H1 (cell line): ENCODE data around the gene PDE6B. TPM values are rescaled to one million over a fixed set of nuclear protein-coding genes. Genes with fewer than 3 reads are reported as not detected.

Experiments
- CTCF ChIA-PET: fragments of 300-600 bp; sonication (Branson Sonifier 250); formaldehyde crosslinking; loops from one replicate; lab custom pipeline; 2021; ENCODE audit not compliant: partially characterized antibody; lab: Charles Lee
- POLR2A ChIA-PET: fragments of 300-600 bp; sonication (Branson Sonifier 250); formaldehyde crosslinking; loops from one replicate; lab custom pipeline; 2021; ENCODE audit warnings: inconsistent platforms; ENCODE audit not compliant: partially characterized antibody; lab: Charles Lee
- DNase-seq, 2 experiments: peaks; one replicate each; pipeline versions ENCODE4 v3.0.0 to v3.0.0-alpha.2; 2010 to 2022; ENCODE audit warnings: low spot score in 2 of 2, low read depth in 1 of 2, mixed read lengths in 1 of 2
- FAIRE-seq: peaks from 2 replicates; lab custom pipeline; 2011; peaks lifted over from hg19 to GRCh38; lab: Jason Lieb, UNC
- H2AFZ ChIP-seq: 2 replicates; pipeline ENCODE4 v1.8.1; 2012; ENCODE audit warnings: low read length, inconsistent platforms
- H2AK5ac ChIP-seq: 2 replicates; pipeline ENCODE4 v1.6.1; 2013; ENCODE audit warnings: low read depth, low read length
- H2BK120ac ChIP-seq: replicated peaks from 2 replicates; pipeline ENCODE3; 2013; ENCODE audit warnings: low read depth, low read length, inconsistent platforms
- H2BK12ac ChIP-seq: 2 replicates; pipeline ENCODE4 v1.6.1; 2013; ENCODE audit warnings: low read depth, low read length
- H2BK15ac ChIP-seq: 2 replicates; pipeline ENCODE4 v1.6.1; 2013; ENCODE audit warnings: low read length
- H2BK20ac ChIP-seq: 2 replicates; pipeline ENCODE4 v1.6.1; 2013; ENCODE audit warnings: low read length
- H2BK5ac ChIP-seq: 2 replicates; pipeline ENCODE4 v1.6.1; 2013; ENCODE audit warnings: low read depth, low read length
- H3K14ac ChIP-seq: 2 replicates; pipeline ENCODE4 v1.6.1; 2013; ENCODE audit warnings: inconsistent platforms; ENCODE audit not compliant: insufficient read length
- H3K18ac ChIP-seq: 2 replicates; pipeline ENCODE4 v1.6.1; 2013; ENCODE audit warnings: low read length; ENCODE audit errors: extremely low read depth
- H3K23ac ChIP-seq: 2 replicates; pipeline ENCODE4 v1.6.1; 2013; ENCODE audit warnings: inconsistent platforms; ENCODE audit not compliant: insufficient read length
- H3K23me2 ChIP-seq: 2 replicates; pipeline ENCODE4 v1.6.1; 2013; ENCODE audit warnings: low read depth, low read length
- H3K27ac ChIP-seq: 2 replicates; pipeline ENCODE4 v1.6.1; 2011; ENCODE audit warnings: low read depth, low read length, inconsistent platforms
- H3K27me3 ChIP-seq, 4 experiments: replicated peaks in 1 of 4; 1 replicate in 1 of 4; 2 replicates in 3 of 4; pipeline versions ENCODE4 v1.6.1 to v1.8.1; 2011 to 2013; ENCODE audit warnings: low read length in 3 of 4, mild to moderate bottlenecking in 3 of 4, inconsistent platforms in 2 of 4, mixed read lengths in 2 of 4, moderate library complexity in 1 of 4; ENCODE audit not compliant: control insufficient read depth in 3 of 4, insufficient read depth in 3 of 4; ENCODE audit errors: extremely low read depth in 1 of 4
- H3K36me3 ChIP-seq, 4 experiments: 2 replicates each; pipeline versions ENCODE4 v1.6.1 to v1.8.1; 2011 to 2013; ENCODE audit warnings: mild to moderate bottlenecking in 4 of 4, low read length in 3 of 4, moderate library complexity in 2 of 4, control low read depth in 1 of 4, inconsistent platforms in 1 of 4; ENCODE audit not compliant: insufficient read depth in 4 of 4, control insufficient read depth in 2 of 4
- H3K4ac ChIP-seq: replicated peaks from 2 replicates; pipeline ENCODE3; 2013; ENCODE audit warnings: low read length, low read depth, mixed read lengths, inconsistent platforms; ENCODE audit not compliant: insufficient read length
- H3K4me1 ChIP-seq, 4 experiments: replicated peaks in 1 of 4; 1 replicate in 1 of 4; 2 replicates in 3 of 4; pipeline versions ENCODE4 v1.6.1 to v1.8.1; 2011 to 2013; ENCODE audit warnings: low read length in 3 of 4, inconsistent platforms in 2 of 4, mixed read lengths in 1 of 4; ENCODE audit not compliant: insufficient read depth in 4 of 4, control insufficient read depth in 3 of 4
- H3K4me2 ChIP-seq, 2 experiments: 2 replicates each; pipeline versions ENCODE4 v1.6.1 to v1.8.1; 2011 to 2013; ENCODE audit warnings: low read depth in 2 of 2, low read length in 2 of 2, control low read depth in 1 of 2, inconsistent platforms in 1 of 2, mild to moderate bottlenecking in 1 of 2; ENCODE audit not compliant: insufficient read depth in 1 of 2
- H3K4me3 ChIP-seq, 4 experiments: fragments of 200-600, 300-600 bp in 1 of 4; sonication (generic), shearing (Covaris generic), sonication (Bioruptor Twin) in 1 of 4; 2 replicates each; pipeline versions ENCODE4 v1.5.1 to v1.8.1; 2011 to 2016; ENCODE audit warnings: low read length in 4 of 4, low read depth in 3 of 4, control low read depth in 2 of 4, inconsistent platforms in 2 of 4, mild to moderate bottlenecking in 2 of 4, mixed read lengths in 1 of 4, moderate library complexity in 1 of 4; ENCODE audit not compliant: insufficient read depth in 2 of 4; ENCODE audit errors: extremely low read depth in 1 of 4
- H3K56ac ChIP-seq: replicated peaks from 2 replicates; pipeline ENCODE3; 2013; ENCODE audit warnings: low read depth, mild to moderate bottlenecking, mixed read lengths, low read length, inconsistent platforms; ENCODE audit not compliant: insufficient read length
- H3K79me1 ChIP-seq: 2 replicates; pipeline ENCODE4 v1.6.1; 2013; ENCODE audit warnings: low read depth, low read length, control low read depth
- H3K79me2 ChIP-seq, 2 experiments: 2 replicates each; pipeline versions ENCODE4 v1.6.1 to v1.8.1; 2012 to 2013; ENCODE audit warnings: low read length in 2 of 2, mild to moderate bottlenecking in 2 of 2, inconsistent platforms in 1 of 2; ENCODE audit not compliant: insufficient read depth in 2 of 2, control insufficient read depth in 1 of 2
- H3K9ac ChIP-seq, 4 experiments: replicated peaks in 1 of 4; 1 replicate in 1 of 4; 2 replicates in 3 of 4; pipeline versions ENCODE4 v1.6.1 to v1.8.1; 2011 to 2013; ENCODE audit warnings: low read depth in 3 of 4, low read length in 3 of 4, control low read depth in 2 of 4, mild to moderate bottlenecking in 2 of 4, moderate library complexity in 2 of 4, inconsistent platforms in 1 of 4; ENCODE audit errors: extremely low read depth in 1 of 4
- H3K9me3 ChIP-seq, 2 experiments: 2 replicates each; pipeline versions ENCODE4 v1.6.1 to v1.8.1; 2012 to 2013; ENCODE audit warnings: mild to moderate bottlenecking in 2 of 2, moderate library complexity in 2 of 2, control low read depth in 1 of 2, inconsistent platforms in 1 of 2, low read depth in 1 of 2, low read length in 1 of 2, mixed read lengths in 1 of 2; ENCODE audit not compliant: insufficient read depth in 2 of 2
- H4K20me1 ChIP-seq, 2 experiments: replicated peaks in 1 of 2; 2 replicates each; pipeline versions ENCODE3 to v1.8.1; 2011 to 2013; ENCODE audit warnings: inconsistent platforms in 2 of 2, low read length in 2 of 2, mild to moderate bottlenecking in 1 of 2; ENCODE audit not compliant: insufficient read depth in 2 of 2, control insufficient read depth in 1 of 2
- H4K5ac ChIP-seq: 2 replicates; pipeline ENCODE4 v1.6.1; 2013; ENCODE audit warnings: low read length, low read depth, mixed read lengths, inconsistent platforms; ENCODE audit not compliant: insufficient read length
- H4K8ac ChIP-seq: 2 replicates; pipeline ENCODE4 v1.8.0; 2013; ENCODE audit warnings: mild to moderate bottlenecking, moderate library complexity, low read length, inconsistent platforms; ENCODE audit not compliant: insufficient read depth; ENCODE audit errors: extremely low read depth
- H4K91ac ChIP-seq: replicated peaks from 2 replicates; pipeline ENCODE3; 2013; ENCODE audit warnings: low read length, mixed read lengths, inconsistent platforms; ENCODE audit not compliant: insufficient read length
- CEBPB ChIP-seq: IDR thresholded peaks from 2 replicates; pipeline ENCODE4 v1.6.1; 2012; ENCODE audit warnings: low read depth, low read length
- CHD2 ChIP-seq: IDR thresholded peaks from 2 replicates; pipeline ENCODE4 v1.6.1; 2012; ENCODE audit warnings: low read length, improper control_type of control experiment
- GTF2F1 ChIP-seq: IDR thresholded peaks from 2 replicates; pipeline ENCODE4 v1.6.1; 2012; ENCODE audit warnings: low read depth, low read length, improper control_type of control experiment, borderline replicate concordance
- KDM4A ChIP-seq: IDR thresholded peaks from one replicate; pipeline ENCODE4 v1.7.1; 2012; ENCODE audit warnings: low read depth, mild to moderate bottlenecking, moderate library complexity, low read length, inconsistent platforms; ENCODE audit not compliant: severe bottlenecking
- SIN3A ChIP-seq, 2 experiments: IDR thresholded peaks in 1 of 2; conservative IDR thresholded peaks in 1 of 2; 2 replicates each; pipeline ENCODE4 v1.6.1; 2011 to 2012; ENCODE audit warnings: low read length in 2 of 2, improper control_type of control experiment in 1 of 2, low read depth in 1 of 2, mild to moderate bottlenecking in 1 of 2
- WGBS, 2 experiments: shearing (Covaris generic) in 1 of 2; methylation state at CpG; one replicate each; pipeline versions ENCODE4 v1.1.6 to v1.1.7; 2013 to 2015; ENCODE audit warnings: low lambda C conversion rate in 2 of 2, mixed read lengths in 2 of 2, inconsistent platforms in 1 of 2, low coverage in 1 of 2, missing lambda C conversion rate in 1 of 2; ENCODE audit not compliant: insufficient replicate concordance in 2 of 2, insufficient coverage in 1 of 2, insufficient read length in 1 of 2; ENCODE audit errors: extremely low coverage in 1 of 2, missing lambda C conversion rate in 1 of 2; 5-methylcytosine and 5-hydroxymethylcytosine counted together
- polyA plus RNA-seq, 7 experiments: library from polyadenylated mRNA; depleted of rRNA in 3 of 7; stranded (reverse) in 5 of 7; unstranded in 2 of 7; fragments of >200 nt in 5 of 7; fragments of 200-250 nt in 2 of 7; gene quantifications; 1 replicate in 5 of 7; 2 replicates in 1 of 7; 4 replicates in 1 of 7; pipeline versions ENCODE4 v1.2.1 to v1.2.3, GENCODE V29; 2011 to 2013; ENCODE audit warnings: missing spikeins in 2 of 7, mixed read lengths in 2 of 7
- total RNA-seq: library from RNA; stranded (reverse); fragmentation: NEBNext Ultra II Directional; extraction: Animal tissue kit (Norgen Biotek cat#: 25700); gene quantifications from 2 replicates; pipeline ENCODE4 v1.2.1, GENCODE V29; 2021
- TF ChIP-seq, protein P1 (sequence below), 3 experiments: IDR thresholded peaks; 1 replicate in 2 of 3; 2 replicates in 1 of 3; pipeline versions ENCODE4 v1.5.1 to v1.6.1; 2011; ENCODE audit warnings: low read length in 3 of 3, mild to moderate bottlenecking in 3 of 3, inconsistent platforms in 2 of 3, low read depth in 1 of 3, moderate library complexity in 1 of 3; ENCODE audit not compliant: insufficient read depth in 1 of 3; ENCODE audit errors: control extremely low read depth in 1 of 3
- TF ChIP-seq, protein P2 (sequence below): IDR thresholded peaks from 2 replicates; pipeline ENCODE4 v1.6.1; 2011; ENCODE audit warnings: low read depth, mild to moderate bottlenecking, low read length; ENCODE audit not compliant: insufficient read depth

PDE6B gene
- total and polyA plus RNA-seq, 2 of the 8 experiments (the other 6 are each of a cell fraction or from before 2014, with no cell fraction given), result 4.1 to 8.4 TPM

GRCh38 chr4:658681-659667 is 33.6 kb downstream of the PDE6B start:
- H2AK5ac ChIP-seq, result no peak overlapping the region
- no peaks in the 10 kb centered on the region for H3K79me2 ChIP-seq
- H3K27ac ChIP-seq, result no peak overlapping the region
- CTCF ChIA-PET, result interaction anchor here (1.0 kb wide), 1 partner anchor 15 kb away, joined by 3 read pairs; the partner anchor contains the start of genes ATP5ME and MYL5
- H2BK20ac ChIP-seq, result no peak overlapping the region
- DNase-seq (no peak), FAIRE-seq (no peak)
- H3K9ac ChIP-seq, result no peak overlapping the region; a peak in 1 of 7 replicates
- H4K20me1 ChIP-seq, result peaks cover 0 to 22% of the 10 kb centered on the region in 2 experiments
- no peak overlapping the region for H3K14ac ChIP-seq
- H4K91ac ChIP-seq, result no peak overlapping the region
- 92% methylated on average over 28 of the region's 32 CpGs; no CpG with 5 or more reads in 1 of the 2 experiments for WGBS, 2 experiments
- H3K4ac ChIP-seq, result no peak overlapping the region
- H3K79me1 ChIP-seq, result no peaks in the 10 kb centered on the region
- H4K8ac ChIP-seq, result peak overlapping the region; percentile 18; the same call in 1 of the 2 replicates
- H3K56ac ChIP-seq, result no peak overlapping the region
- no peaks in the 10 kb centered on the region for H3K9me3 ChIP-seq
- no peak overlapping the region for H3K23ac ChIP-seq
- H3K4me1 ChIP-seq, result no peaks in the 10 kb centered on the region
- no peak overlapping the region for H3K18ac ChIP-seq
- no peak overlapping the region for H3K4me3 ChIP-seq
- peaks cover 7% of the 10 kb centered on the region; the same call in 1 of the 2 replicates for H3K23me2 ChIP-seq
- no peak overlapping the region for H2BK120ac ChIP-seq
- H2BK15ac ChIP-seq, result no peak overlapping the region
- peaks cover 0 to 2% (median 0%) of the 10 kb centered on the region in 4 experiments; a peak in 1 of 7 replicates for H3K27me3 ChIP-seq
- no peak overlapping the region; the same call in 1 of the 2 replicates for H2BK12ac ChIP-seq
- H2BK5ac ChIP-seq, result no peak overlapping the region; the same call in 1 of the 2 replicates
- no peaks in the 10 kb centered on the region; a peak in 1 of 8 replicates for H3K36me3 ChIP-seq
- H4K5ac ChIP-seq, result no peak overlapping the region
- H2AFZ ChIP-seq, result no peak overlapping the region
- H3K4me2 ChIP-seq, result no peak overlapping the region
- POLR2A ChIA-PET, result interaction anchor here (1.0 to 1.4 kb wide), 2 partner anchors 10 to 15 kb away, joined by 4 to 5 read pairs; partner anchors contain the start of genes ATP5ME and MYL5
- TF ChIP-seq SIN3A (conservative IDR thresholded peaks at IDR 0.05 in 1 of 2, IDR thresholded peaks at IDR 0.05 in 1 of 2; ENCODE audit: low read depth in 1 of 2, low read length in 2 of 2) (no peak), GTF2F1 (no peak), CEBPB (no peak), KDM4A (no peak), CHD2 (no peak)
- TF ChIP-seq, protein P1, sequence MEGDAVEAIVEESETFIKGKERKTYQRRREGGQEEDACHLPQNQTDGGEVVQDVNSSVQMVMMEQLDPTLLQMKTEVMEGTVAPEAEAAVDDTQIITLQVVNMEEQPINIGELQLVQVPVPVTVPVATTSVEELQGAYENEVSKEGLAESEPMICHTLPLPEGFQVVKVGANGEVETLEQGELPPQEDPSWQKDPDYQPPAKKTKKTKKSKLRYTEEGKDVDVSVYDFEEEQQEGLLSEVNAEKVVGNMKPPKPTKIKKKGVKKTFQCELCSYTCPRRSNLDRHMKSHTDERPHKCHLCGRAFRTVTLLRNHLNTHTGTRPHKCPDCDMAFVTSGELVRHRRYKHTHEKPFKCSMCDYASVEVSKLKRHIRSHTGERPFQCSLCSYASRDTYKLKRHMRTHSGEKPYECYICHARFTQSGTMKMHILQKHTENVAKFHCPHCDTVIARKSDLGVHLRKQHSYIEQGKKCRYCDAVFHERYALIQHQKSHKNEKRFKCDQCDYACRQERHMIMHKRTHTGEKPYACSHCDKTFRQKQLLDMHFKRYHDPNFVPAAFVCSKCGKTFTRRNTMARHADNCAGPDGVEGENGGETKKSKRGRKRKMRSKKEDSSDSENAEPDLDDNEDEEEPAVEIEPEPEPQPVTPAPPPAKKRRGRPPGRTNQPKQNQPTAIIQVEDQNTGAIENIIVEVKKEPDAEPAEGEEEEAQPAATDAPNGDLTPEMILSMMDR (IDR thresholded peaks at IDR 0.05; ENCODE audit: control extremely low read depth in 1 of 3, insufficient read depth in 1 of 3, low read depth in 1 of 3, low read length in 3 of 3), result no peak
- TF ChIP-seq, protein P2, sequence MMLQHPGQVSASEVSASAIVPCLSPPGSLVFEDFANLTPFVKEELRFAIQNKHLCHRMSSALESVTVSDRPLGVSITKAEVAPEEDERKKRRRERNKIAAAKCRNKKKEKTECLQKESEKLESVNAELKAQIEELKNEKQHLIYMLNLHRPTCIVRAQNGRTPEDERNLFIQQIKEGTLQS, result no peak
